GM23338 (cell line): Measurements from ENCODE around the gene LRBA. TPM values are rescaled to one million over a fixed set of nuclear protein-coding genes. Genes with fewer than 3 reads are reported as not detected.

ENCODE experiments used
- ATAC-seq: fragments of 200-7000 bp; cut with Tn5 transposase; 3 replicates; pipeline ENCODE4 v1.9.1; 2020
- DNase-seq: peaks from one replicate; pipeline ENCODE4 v3.0.0-alpha.2; 2015; ENCODE audit warnings: low spot score
- H2AFZ ChIP-seq: fragments of 200-600 bp; sonication (generic); 2 replicates; pipeline ENCODE4 v1.8.0; 2016; ENCODE audit warnings: antibody characterized with exemption, mild to moderate bottlenecking, moderate library complexity
- H3F3A ChIP-seq: fragments of 200-600 bp; sonication (generic); replicated peaks from 2 replicates; pipeline ENCODE4 v1.8.0; 2017; ENCODE audit warnings: antibody characterized with exemption, mixed run types, low read depth
- H3K27ac ChIP-seq: fragments of 200-600 bp; sonication (generic); 2 replicates; pipeline ENCODE4 v1.6.1; 2016; ENCODE audit warnings: low read depth
- H3K27me3 ChIP-seq: fragments of 200-600 bp; sonication (generic); 2 replicates; pipeline ENCODE4 v1.8.0; 2016; ENCODE audit warnings: mild to moderate bottlenecking, mixed run types, moderate library complexity; ENCODE audit not compliant: insufficient read depth
- H3K36me3 ChIP-seq: fragments of 200-600 bp; sonication (generic); 2 replicates; pipeline ENCODE4 v1.8.0; 2016; ENCODE audit warnings: mild to moderate bottlenecking; ENCODE audit not compliant: insufficient read depth
- H3K4me1 ChIP-seq: fragments of 200-600 bp; sonication (generic); 2 replicates; pipeline ENCODE4 v1.8.0; 2016; ENCODE audit warnings: mild to moderate bottlenecking, moderate library complexity; ENCODE audit not compliant: insufficient read depth
- H3K4me2 ChIP-seq: fragments of 200-600 bp; sonication (generic); 2 replicates; pipeline ENCODE4 v1.7.1; 2017; ENCODE audit warnings: mixed run types
- H3K4me3 ChIP-seq: fragments of 200-600 bp; sonication (generic); 2 replicates; pipeline ENCODE4 v1.6.1; 2016; ENCODE audit warnings: mixed run types
- H3K79me2 ChIP-seq: fragments of 200-600 bp; sonication (generic); replicated peaks from 2 replicates; pipeline ENCODE4 v1.8.0; 2017; ENCODE audit warnings: mild to moderate bottlenecking; ENCODE audit not compliant: insufficient read depth
- H3K9me2 ChIP-seq: fragments of 200-600 bp; sonication (generic); 2 replicates; pipeline ENCODE4 v1.8.0; 2017; ENCODE audit not compliant: insufficient read depth
- H4K20me1 ChIP-seq: fragments of 200-600 bp; sonication (generic); replicated peaks from 2 replicates; pipeline ENCODE4 v1.8.0; 2017; ENCODE audit warnings: mild to moderate bottlenecking; ENCODE audit not compliant: insufficient read depth
- H3K27ac Mint-ChIP-seq: 2 replicates; pipeline ENCODE4 v1.8.0; 2020; ENCODE audit warnings: inconsistent platforms, mild to moderate bottlenecking, moderate library complexity, mixed read lengths
- H3K27me3 Mint-ChIP-seq: 3 replicates; pipeline ENCODE4 v1.8.0; 2022; ENCODE audit warnings: low read depth, mild to moderate bottlenecking, moderate library complexity, mixed read lengths, inconsistent platforms; ENCODE audit not compliant: insufficient read depth, poor library complexity
- H3K36me3 Mint-ChIP-seq: 3 replicates; pipeline ENCODE4 v1.8.0; 2021; ENCODE audit warnings: low read depth, mild to moderate bottlenecking, inconsistent platforms, moderate library complexity, mixed read lengths
- H3K4me1 Mint-ChIP-seq: 3 replicates; pipeline ENCODE4 v1.8.0; 2020; ENCODE audit warnings: mild to moderate bottlenecking, inconsistent platforms, mixed read lengths
- H3K4me3 Mint-ChIP-seq: 3 replicates; pipeline ENCODE4 v1.8.0; 2021; ENCODE audit warnings: moderate library complexity, mild to moderate bottlenecking, inconsistent platforms, mixed read lengths
- H3K9me3 Mint-ChIP-seq: 3 replicates; pipeline ENCODE4 v1.8.0; 2020; ENCODE audit warnings: moderate library complexity, mild to moderate bottlenecking, inconsistent platforms, mixed read lengths
- CREB1 ChIP-seq: fragments of 250-450 bp; sonication (Bioruptor Pico); IDR thresholded peaks from 2 replicates; pipeline ENCODE4 v1.5.0; 2020; ENCODE audit warnings: low read depth, mild to moderate bottlenecking, moderate library complexity
- EZH2 ChIP-seq: fragments of 200-600 bp; sonication (generic); IDR thresholded peaks from one replicate; pipeline ENCODE4 v1.8.0; 2017; ENCODE audit warnings: antibody characterized with exemption, mild to moderate bottlenecking, low read depth; ENCODE audit not compliant: unreplicated experiment
- EZH2phosphoT487 ChIP-seq: fragments of 200-600 bp; sonication (generic); IDR thresholded peaks from one replicate; pipeline ENCODE4 v1.8.1; 2018; ENCODE audit warnings: antibody characterized with exemption; ENCODE audit not compliant: unreplicated experiment
- JUNB ChIP-seq: IDR thresholded peaks from one replicate; pipeline ENCODE4 v1.6.1; 2016; ENCODE audit warnings: antibody characterized with exemption; ENCODE audit not compliant: unreplicated experiment
- NANOG ChIP-seq: IDR thresholded peaks from 2 replicates; pipeline ENCODE4 v1.6.1; 2016; ENCODE audit warnings: antibody characterized with exemption, borderline replicate concordance
- POLR2AphosphoS5 ChIP-seq: IDR thresholded peaks from 2 replicates; pipeline ENCODE4 v1.6.1; 2016; ENCODE audit warnings: antibody characterized with exemption, low read depth
- REST ChIP-seq: IDR thresholded peaks from one replicate; pipeline ENCODE4 v1.6.1; 2018; ENCODE audit warnings: antibody characterized with exemption; ENCODE audit not compliant: unreplicated experiment
- STAT1 ChIP-seq: IDR thresholded peaks from one replicate; pipeline ENCODE4 v1.6.1; 2016; ENCODE audit warnings: antibody characterized with exemption; ENCODE audit not compliant: unreplicated experiment
- ZNF114 ChIP-seq: fragments of 250-450 bp; sonication (Bioruptor Pico); IDR thresholded peaks from 2 replicates; pipeline ENCODE4 v1.5.0; 2020; ENCODE audit warnings: mild to moderate bottlenecking, moderate library complexity
- polyA plus RNA-seq: library from polyadenylated mRNA; unstranded; fragments of >200 nt; fragmentation: Nextera tagmentation; extraction: Ambion mirVana; gene quantifications from 2 replicates; pipeline ENCODE4 v1.2.1, GENCODE V29; 2016
- total RNA-seq: library from RNA; depleted of rRNA; stranded (reverse); fragments of >200 nt; shearing (Covaris generic); gene quantifications from 2 replicates; pipeline ENCODE4 v1.2.3, GENCODE V29; 2014
- TF ChIP-seq, protein P1 (sequence below): IDR thresholded peaks from 2 replicates; pipeline ENCODE4 v1.6.1; 2016; ENCODE audit warnings: antibody characterized with exemption
- TF ChIP-seq, protein P2 (sequence below), 2 experiments: fragments of 200-600 bp in 1 of 2; sonication (generic) in 1 of 2; conservative IDR thresholded peaks; 2 replicates each; pipeline versions ENCODE4 v1.5.1 to v1.6.1; 2016 to 2017; ENCODE audit warnings: antibody characterized with exemption in 2 of 2, low read depth in 2 of 2, mild to moderate bottlenecking in 2 of 2, moderate library complexity in 1 of 2

LRBA gene
- total and polyA plus RNA-seq, 2 experiments from 2014 or later: 23.3 to 126 TPM

- Mint-ChIP-seq H3K27me3 (no peaks in the 10 kb centered on the region), H3K36me3 (peaks cover 52% of the 10 kb centered on the region), H3K4me3 (no peak overlapping the region), H3K4me1 (peaks cover 6% of the 10 kb centered on the region), H3K9me3 (no peaks in the 10 kb centered on the region), H3K27ac (no peak overlapping the region)
- no peaks in the 10 kb centered on the region for H3F3A ChIP-seq
- H3K4me3 ChIP-seq: no peak overlapping the region
- no peak for DNase-seq
- H3K4me1 ChIP-seq: no peaks in the 10 kb centered on the region
- no peak overlapping the region for H2AFZ ChIP-seq
- H3K36me3 ChIP-seq: peaks cover 16% of the 10 kb centered on the region; the same call in 1 of the 2 replicates
- ATAC-seq: no peak
- peak overlapping the region; percentile 32; the same call in 1 of the 2 replicates for H3K27ac ChIP-seq
- no peaks in the 10 kb centered on the region for H4K20me1 ChIP-seq
- no peaks in the 10 kb centered on the region for H3K79me2 ChIP-seq
- no peaks in the 10 kb centered on the region for H3K9me2 ChIP-seq
- H3K27me3 ChIP-seq: no peaks in the 10 kb centered on the region
- TF ChIP-seq ZNF114 (CRISPR knock-in tag) (no peak), STAT1 (no peak), CREB1 (CRISPR knock-in tag) (no peak), NANOG (no peak), JUNB (no peak), EZH2phosphoT487 (no peak), EZH2 (no peak), REST (no peak), POLR2AphosphoS5 (no peak)
- TF ChIP-seq, protein P1, sequence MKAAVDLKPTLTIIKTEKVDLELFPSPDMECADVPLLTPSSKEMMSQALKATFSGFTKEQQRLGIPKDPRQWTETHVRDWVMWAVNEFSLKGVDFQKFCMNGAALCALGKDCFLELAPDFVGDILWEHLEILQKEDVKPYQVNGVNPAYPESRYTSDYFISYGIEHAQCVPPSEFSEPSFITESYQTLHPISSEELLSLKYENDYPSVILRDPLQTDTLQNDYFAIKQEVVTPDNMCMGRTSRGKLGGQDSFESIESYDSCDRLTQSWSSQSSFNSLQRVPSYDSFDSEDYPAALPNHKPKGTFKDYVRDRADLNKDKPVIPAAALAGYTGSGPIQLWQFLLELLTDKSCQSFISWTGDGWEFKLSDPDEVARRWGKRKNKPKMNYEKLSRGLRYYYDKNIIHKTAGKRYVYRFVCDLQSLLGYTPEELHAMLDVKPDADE: no peak
- TF ChIP-seq, protein P2, sequence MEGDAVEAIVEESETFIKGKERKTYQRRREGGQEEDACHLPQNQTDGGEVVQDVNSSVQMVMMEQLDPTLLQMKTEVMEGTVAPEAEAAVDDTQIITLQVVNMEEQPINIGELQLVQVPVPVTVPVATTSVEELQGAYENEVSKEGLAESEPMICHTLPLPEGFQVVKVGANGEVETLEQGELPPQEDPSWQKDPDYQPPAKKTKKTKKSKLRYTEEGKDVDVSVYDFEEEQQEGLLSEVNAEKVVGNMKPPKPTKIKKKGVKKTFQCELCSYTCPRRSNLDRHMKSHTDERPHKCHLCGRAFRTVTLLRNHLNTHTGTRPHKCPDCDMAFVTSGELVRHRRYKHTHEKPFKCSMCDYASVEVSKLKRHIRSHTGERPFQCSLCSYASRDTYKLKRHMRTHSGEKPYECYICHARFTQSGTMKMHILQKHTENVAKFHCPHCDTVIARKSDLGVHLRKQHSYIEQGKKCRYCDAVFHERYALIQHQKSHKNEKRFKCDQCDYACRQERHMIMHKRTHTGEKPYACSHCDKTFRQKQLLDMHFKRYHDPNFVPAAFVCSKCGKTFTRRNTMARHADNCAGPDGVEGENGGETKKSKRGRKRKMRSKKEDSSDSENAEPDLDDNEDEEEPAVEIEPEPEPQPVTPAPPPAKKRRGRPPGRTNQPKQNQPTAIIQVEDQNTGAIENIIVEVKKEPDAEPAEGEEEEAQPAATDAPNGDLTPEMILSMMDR (conservative IDR thresholded peaks at IDR 0.05; ENCODE audit: low read depth in 2 of 2): no peak
- no peak overlapping the region for H3K4me2 ChIP-seq
Observed at GRCh38 chr4:150909116-150909515, 106.0 kb downstream of the LRBA start.
